HG02642 (cell line): Measurements from ENCODE around the gene UNC13D.
"Not testable (repeated sequence)": the region's sequence is repeated elsewhere in the genome, so short reads cannot be mapped to it uniquely, and the experiment has no call there.

Source experiments
- ATAC-seq: cut with Tn5 transposase; IDR thresholded peaks from one replicate; pipeline ENCODE4 v1.9.1; 2021; ENCODE audit warnings: mild to moderate bottlenecking; ENCODE audit not compliant: unreplicated experiment, poor library complexity

Gene UNC13D

DNA sequence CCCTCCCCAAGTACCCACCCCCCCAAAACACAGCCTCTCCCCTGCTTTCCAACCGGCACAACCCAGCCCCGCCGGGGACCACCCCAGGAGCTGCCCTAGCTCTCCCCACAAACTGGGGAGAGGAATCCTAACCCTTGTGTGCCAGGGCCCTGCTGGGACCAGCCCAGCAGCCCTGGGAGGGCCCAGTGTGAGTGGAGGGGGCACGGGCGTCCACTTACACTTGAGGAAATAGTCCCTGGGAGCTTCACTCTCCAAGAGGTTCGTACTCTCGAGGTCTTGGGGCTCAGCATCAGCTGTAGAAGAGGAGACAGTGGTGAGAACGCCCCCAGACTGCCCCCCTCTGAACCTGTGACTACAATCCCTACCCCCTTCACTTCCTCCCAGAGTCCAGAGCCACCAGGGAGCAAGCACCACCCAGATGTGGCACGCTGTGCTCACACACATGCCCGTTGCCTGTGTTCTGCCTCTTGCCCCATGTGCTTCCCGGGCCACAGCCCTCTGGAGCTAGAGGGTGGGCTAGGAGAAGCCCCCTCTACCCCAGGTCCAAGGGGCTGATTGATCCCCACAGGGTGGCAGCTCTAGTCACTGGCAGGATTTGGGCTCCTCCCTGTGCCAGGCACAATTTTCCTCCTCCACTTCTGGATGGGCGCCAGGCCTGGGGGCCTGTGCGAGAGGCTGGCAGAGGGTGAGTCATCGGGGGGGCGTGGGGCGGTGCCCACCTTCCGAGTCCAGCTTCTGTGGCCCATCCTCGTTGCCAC, 31.2 kb upstream of the UNC13D start:
- no peak for ATAC-seq

- ATAC-seq, result no peak
Measured at GRCh38 chr17:75874323-75875181, 30.3 kb upstream of the UNC13D start.

GRCh38 chr17:75873587-75874322, 29.6 kb upstream of the UNC13D start:
- no peak for ATAC-seq

DNA sequence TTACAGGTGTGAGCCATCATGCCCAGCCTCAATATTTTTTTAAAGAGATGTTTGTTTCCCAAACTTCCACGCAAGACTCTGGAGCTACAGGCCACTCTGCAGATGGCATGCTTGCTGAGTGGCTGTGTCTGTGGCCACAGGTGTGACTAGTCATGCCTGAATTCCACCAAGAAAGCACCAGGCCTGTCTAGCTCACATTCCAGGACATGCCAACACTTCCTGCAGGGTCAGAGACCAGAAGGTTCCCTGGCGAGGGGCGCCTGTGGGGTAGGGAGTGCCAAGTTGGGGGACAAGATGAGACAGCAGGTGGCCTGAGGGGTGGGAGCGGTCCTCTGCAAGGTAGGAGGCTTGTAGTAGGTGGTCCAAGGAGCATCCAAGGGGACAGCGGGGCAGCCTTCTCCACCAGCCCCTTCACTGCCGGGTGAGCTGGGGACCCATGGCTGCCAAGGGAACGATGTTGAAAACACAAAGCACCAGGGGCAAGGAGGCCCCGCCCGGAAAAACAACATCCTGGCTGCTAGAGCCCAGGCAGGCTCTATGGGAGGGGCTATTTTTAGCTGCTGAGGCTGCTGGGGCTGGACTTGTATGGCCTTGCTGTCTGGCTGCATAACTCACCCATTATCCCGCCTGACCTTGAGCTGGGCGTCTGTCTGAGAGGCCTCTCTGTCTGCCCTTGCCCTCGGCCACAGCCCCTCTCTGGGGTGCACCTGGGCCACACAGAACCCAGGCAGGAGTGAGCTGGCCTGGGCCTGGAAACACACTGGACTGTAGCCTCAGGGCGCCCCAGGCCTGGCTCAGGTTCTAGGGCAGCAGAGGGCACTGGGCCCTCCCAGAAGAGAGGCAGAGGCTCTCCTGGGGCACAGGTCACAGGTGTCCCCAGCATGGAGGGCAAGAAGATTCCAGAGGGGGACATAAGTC, 28.5 kb upstream of the UNC13D start:
- no peak for ATAC-seq

DNA sequence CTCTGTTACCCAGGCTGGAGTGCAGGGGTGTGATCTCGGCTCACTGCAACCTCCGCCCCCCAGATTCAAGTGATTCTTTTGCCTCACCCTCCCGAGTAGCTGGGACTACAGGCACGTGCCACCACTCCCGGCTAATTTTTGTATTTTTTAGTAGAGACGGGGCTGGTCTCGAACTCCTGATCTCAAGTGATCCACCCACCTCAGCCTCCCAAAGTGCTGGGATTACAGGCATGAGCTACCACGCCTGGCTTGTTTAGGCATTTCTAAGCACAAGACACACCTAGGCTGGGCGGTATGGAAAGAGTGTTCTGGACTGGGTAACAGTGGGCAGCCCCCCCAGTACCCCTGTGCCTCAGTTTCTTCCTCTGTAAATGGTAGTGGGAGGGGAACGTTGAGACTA, 26.0 kb upstream of the UNC13D start:
- not testable (repeated sequence) for ATAC-seq

GRCh38 chr17:75869282-75870141, 25.3 kb upstream of the UNC13D start:
- ATAC-seq, result no peak

GRCh38 chr17:75868730-75869281, 24.6 kb upstream of the UNC13D start:
- ATAC-seq, result not testable (repeated sequence)

DNA sequence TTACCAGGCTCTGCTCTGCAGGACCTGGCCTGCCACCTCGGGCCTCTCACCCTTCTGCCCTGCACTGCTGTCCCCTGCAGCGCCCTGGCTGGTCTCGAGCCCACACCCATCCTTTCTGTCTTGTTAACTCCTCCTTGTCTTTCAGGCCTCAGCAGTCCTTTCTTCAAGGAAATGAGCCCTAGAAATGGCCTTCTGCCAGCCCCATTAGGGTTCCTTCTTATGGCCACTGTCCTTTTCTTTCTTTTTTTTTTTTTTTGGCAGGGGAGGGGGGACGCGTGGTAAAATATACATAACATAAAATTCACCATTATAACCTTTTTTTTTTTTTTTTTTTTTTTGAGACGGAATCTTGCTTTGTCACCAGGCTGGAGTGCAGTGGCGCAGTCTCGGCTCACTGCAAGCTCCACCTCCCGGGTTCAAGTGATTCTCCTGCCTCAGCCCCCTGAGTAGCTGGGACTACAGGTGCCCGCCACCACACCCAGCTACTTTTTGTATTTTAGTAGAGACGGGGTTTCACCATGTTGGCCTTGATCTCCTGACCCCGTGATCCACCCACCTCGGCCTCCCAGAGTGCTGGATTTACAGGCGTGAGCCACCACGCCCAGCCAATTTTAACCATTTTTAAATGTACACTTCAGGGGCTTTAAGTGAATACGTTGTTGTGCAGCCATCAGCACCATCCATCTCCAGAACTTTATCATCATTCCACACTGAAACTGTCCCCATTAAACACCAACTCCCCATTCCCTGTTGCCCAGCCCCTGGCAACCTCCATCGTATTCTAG, 21.4 kb upstream of the UNC13D start:
- not testable (repeated sequence) for ATAC-seq

DNA sequence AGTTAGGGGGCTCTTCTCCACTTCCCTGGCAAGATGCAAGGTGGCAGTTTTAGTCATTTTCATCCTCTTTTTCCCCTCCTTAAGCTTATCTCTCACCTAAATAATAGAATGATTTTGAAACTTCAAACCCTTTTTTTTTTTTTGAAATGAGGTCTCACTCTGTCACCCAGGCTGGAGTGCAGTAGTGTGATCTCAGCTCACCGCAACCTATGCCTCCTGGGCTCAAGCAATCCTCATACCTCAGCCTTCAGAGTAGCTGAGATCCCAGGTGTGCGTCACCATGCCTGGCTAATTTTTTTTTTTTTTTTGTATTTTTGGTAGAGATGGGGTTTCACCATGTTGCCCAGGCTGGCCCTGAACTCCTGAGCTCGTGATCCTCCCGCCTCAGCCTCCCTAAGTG, 20.7 kb upstream of the UNC13D start:
- ATAC-seq, result not testable (repeated sequence)

- ATAC-seq, result peak; percentile 80
Measured at GRCh38 chr17:75864448-75864871, 20.3 kb upstream of the UNC13D start.

- ATAC-seq, result no peak
Measured at GRCh38 chr17:75861927-75862317, 17.7 kb upstream of the UNC13D start.

DNA sequence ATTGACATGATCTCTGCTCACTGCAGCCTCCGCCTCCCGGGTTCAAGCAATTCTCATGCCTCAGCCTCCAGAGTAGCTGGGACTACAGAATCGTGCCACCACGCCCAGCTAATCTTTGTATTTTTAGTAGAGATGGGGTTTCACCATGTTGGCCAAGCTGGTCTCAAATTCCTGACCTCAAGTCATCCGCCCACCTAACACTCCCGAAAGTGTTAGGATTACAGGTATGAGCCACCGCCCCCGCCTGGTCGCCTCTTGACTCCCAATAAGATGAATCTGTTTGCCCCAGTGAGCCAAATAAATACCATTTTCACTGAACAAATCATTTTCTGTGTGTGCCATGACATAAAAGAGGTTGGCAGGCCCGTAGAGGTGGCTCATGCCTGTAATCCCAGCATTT, 15.2 kb upstream of the UNC13D start:
- not testable (repeated sequence) for ATAC-seq

DNA sequence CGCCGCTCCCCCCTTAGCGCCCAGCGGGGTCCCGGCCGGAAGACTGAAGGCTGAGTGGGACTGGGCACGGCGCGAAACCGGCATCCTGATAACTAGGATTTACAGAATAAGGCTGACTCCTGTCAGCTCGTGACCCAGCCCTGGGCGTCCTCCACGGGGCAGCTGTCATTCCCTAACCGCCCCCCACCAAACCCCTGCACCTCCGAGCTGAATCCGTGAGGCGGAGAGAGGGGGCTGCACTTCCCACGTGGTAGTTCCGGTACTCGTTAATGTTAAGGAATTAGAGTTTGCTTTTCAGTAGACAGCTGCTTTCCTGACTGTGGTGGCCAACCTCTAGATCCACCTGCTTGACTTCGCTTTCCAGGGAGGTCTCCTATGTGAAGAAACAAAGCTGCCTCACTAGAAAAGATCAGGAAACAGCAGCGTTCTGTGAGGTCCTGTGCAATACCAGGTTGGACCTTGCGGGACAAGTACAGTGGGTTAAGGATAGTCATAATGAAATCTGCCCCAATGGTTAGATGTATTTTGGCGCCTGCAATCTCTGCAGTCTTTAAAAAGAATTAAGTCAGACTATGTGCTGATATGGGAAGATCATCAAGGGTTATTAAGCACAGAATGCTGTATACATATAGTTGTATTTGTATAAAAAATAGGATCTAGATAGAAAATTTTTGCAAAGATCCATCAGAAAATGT, 12.0 kb upstream of the UNC13D start:
- no peak for ATAC-seq

DNA sequence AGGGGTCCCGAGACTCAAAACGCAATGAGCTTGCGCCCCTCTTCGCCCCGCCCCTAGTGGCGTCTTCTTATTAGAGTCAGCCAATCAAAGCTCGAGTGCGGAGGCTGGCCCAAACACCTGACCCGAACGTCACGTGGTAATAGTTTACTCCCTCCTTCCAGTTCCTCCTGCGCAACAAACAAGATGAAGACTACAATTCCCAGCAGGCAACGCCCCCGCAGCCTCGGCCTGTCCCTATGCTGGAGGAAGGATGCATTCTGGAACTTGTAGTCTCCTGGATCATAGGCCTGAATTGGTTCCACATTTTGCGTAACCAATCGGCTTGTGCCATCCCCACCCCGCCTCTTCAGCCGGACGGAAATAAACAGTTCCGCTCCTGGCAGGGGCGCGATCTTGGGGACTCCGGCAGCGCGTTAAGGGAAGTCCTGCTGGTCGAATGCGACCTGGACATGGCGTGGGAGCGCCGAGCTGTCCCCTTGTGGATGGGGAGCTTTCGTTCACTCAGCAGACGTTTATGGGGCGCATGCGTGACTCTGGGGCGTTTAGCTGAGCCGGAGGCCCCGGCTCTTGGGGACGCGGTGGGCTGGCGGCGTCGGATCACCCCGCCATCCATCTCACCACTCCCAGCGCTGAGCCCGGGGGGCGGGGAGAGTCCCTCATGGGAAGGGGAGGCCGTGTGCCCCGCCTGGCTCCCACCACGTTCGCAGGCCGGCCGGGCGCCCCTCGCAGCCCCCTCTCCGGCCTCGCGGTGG, 11.3 kb upstream of the UNC13D start, which contains the start of gene WBP2:
WBP2 (minus strand) TSS at position 26 of the 752 bp plus-strand sequence. CDS start 38 bp downstream, outside the sequence.
- ATAC-seq, result peak; percentile 89

DNA sequence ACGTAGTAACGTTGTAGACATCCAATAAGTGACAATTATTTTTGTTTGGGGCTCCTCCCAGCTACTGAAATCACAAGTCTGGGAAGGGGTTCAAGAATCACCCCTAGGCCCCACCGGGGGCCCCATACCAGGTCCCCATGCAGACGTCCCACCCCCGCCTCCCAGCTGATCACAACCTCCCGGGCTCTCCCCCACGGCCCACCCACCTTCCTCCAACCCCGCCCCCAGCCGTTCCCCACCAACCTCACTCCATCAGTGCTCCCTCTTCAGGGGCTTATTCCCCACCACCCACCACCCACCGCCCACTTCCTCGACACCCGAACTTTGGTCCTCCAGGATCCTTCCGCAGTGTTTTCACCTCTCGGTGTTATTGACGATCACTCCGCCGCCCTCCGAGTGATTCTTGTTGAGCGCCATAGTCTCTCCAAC, 10.7 kb upstream of the UNC13D start:
- ATAC-seq, result peak; percentile 0

DNA sequence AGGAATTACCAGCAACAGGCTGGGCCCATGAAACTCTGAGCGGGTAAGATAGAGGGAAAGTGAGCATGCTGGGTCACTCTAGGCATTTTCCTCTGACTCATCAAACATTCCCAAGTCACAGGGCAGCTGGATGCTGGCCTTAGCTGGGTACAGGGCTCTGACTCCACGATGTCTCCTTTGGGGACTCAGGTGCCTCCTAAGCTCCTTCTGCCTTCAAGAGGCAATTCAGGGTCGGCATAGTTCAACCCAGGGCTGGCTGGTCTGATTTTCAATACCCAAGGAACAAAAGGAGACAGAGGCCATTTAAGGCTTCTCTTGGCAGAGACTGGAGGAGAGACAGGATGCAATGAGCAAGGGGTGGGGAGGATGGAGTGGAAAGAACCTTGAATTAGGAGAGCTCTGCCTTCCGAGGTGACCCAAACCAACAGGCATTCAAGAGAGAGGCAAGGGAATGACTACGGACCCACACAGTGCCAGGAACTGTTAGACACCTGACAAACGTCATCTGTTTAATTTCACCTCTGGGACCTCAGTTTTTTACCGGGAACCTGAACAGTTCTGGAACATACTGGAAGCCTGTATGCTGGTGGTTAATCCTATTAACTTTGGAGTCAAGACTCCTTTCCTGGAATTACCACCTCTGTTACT, 10.0 kb upstream of the UNC13D start:
- no peak for ATAC-seq
